Right lobe of liver (tissue), 4 donors: ENCODE results near the gene SIRPA.

Source experiments
- POLR2A ChIP-seq: fragments of 450-650 bp; IDR thresholded peaks from one replicate; pipeline ENCODE4 v1.6.1; 2017; ENCODE audit warnings: antibody characterized with exemption, mild to moderate bottlenecking
- TF ChIP-seq, protein P1 (sequence below), 4 donors: fragments of 200-600 bp in 3 of 4; fragments of 450-650 bp in 1 of 4; IDR thresholded peaks; one replicate each; pipeline versions ENCODE4 v1.5.1 to v1.8.0; 2016 to 2022; ENCODE audit warnings: antibody characterized with exemption in 4 of 4, mild to moderate bottlenecking in 2 of 4
- donor health status: DM: no; HTN: no; CAD: no.
- donor health status: DM: no; HTN: no; CAD: no.
- donor health status: DM: no; HTN: yes; CAD: no.

DNA sequence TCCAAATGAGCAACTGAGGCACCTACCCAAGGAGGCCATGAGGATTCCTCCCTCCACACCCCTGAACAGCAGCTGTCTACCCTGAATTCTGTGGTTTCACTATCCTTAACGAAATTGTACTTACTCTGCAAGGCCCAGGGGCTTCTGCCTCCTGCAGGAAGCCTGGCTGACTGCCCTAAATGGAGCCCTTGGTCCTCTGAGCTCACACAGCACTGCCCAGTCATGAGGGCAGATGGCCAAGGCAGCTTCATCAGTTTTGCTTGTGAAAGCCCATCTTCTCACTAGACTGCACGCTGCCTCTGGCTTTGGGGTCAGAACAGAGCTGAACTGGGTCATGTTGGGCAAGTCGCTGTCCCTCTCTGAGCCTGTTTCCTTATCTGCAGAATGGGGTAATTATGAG lies 26.4 kb upstream of the SIRPA start:
- TF ChIP-seq, protein P1, sequence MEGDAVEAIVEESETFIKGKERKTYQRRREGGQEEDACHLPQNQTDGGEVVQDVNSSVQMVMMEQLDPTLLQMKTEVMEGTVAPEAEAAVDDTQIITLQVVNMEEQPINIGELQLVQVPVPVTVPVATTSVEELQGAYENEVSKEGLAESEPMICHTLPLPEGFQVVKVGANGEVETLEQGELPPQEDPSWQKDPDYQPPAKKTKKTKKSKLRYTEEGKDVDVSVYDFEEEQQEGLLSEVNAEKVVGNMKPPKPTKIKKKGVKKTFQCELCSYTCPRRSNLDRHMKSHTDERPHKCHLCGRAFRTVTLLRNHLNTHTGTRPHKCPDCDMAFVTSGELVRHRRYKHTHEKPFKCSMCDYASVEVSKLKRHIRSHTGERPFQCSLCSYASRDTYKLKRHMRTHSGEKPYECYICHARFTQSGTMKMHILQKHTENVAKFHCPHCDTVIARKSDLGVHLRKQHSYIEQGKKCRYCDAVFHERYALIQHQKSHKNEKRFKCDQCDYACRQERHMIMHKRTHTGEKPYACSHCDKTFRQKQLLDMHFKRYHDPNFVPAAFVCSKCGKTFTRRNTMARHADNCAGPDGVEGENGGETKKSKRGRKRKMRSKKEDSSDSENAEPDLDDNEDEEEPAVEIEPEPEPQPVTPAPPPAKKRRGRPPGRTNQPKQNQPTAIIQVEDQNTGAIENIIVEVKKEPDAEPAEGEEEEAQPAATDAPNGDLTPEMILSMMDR (IDR thresholded peaks at IDR 0.05), result no peak
- no peak for TF ChIP-seq POLR2A
